SK-N-MC (cell line): ENCODE data around the gene ARPC4.

Source experiments
- DNase-seq: peaks from one replicate; pipeline ENCODE4 v3.0.0-alpha.2; 2011; ENCODE audit warnings: low read depth, low spot score
- H3K27ac ChIP-seq: fragments of 200-600 bp; sonication (generic); 2 replicates; pipeline ENCODE4 v1.5.1; 2016; ENCODE audit warnings: mixed run types
- H3K36me3 ChIP-seq: fragments of 200-600 bp; sonication (generic); 2 replicates; pipeline ENCODE4 v1.6.1; 2017; ENCODE audit warnings: antibody characterized with exemption, low read length, mixed read lengths; ENCODE audit not compliant: insufficient read depth
- H3K4me3 ChIP-seq: fragments of 200-600 bp; sonication (generic); 2 replicates; pipeline ENCODE4 v1.5.1; 2016
- H3K9ac ChIP-seq: fragments of 200-600 bp; sonication (generic); 2 replicates; pipeline ENCODE4 v1.8.0; 2017; ENCODE audit warnings: mixed run types, mixed read lengths; ENCODE audit not compliant: insufficient read length
- H3K9me3 ChIP-seq: fragments of 200-600 bp; sonication (generic); 2 replicates; pipeline ENCODE4 v1.6.1; 2017; ENCODE audit warnings: low read depth, mild to moderate bottlenecking, antibody characterized with exemption, low read length, moderate library complexity, mixed read lengths
- EZH2 ChIP-seq: fragments of 200-600 bp; sonication (generic); IDR thresholded peaks from one replicate; pipeline ENCODE4 v1.6.1; 2017; ENCODE audit warnings: antibody characterized with exemption
- FOXP2 ChIP-seq: optimal IDR thresholded peaks from 2 replicates; pipeline ENCODE3; 2011; ENCODE audit warnings: mild to moderate bottlenecking, moderate library complexity; ENCODE audit not compliant: insufficient read depth; ENCODE audit errors: extremely low read length, control extremely low read depth
- POLR2AphosphoS5 ChIP-seq: IDR thresholded peaks from 2 replicates; pipeline ENCODE4 v1.6.1; 2012; ENCODE audit warnings: mild to moderate bottlenecking, low read depth, low read length, borderline replicate concordance

ARPC4 gene

DNA sequence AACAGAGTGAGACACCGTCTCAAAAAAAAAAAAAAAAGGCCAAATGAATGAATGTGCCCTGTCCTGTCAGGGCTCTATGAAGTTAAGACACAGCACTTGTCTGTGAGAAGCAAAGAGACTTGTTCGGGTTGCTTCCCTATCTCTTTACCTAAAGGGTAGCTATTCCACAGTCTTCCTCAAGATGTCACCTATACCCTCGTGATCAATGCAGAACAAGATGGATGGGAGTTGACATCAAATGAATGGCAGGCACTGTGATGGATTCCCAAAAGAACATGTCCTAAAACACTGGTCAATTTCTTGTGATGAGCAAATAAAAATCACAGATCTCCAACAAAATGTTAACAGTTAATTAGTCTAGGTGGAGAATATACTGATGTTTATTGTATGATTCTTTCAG, 10.1 kb upstream of the ARPC4 start:
- Histone ChIP-seq H3K27ac (no peak overlapping the region), H3K9ac (no peak overlapping the region), H3K9me3 (no peaks in the 10 kb centered on the region), H3K36me3 (no peaks in the 10 kb centered on the region), H3K4me3 (no peak overlapping the region)
- TF ChIP-seq EZH2 (no peak), POLR2AphosphoS5 (no peak), FOXP2 (no peak)
- no peak for DNase-seq

DNA sequence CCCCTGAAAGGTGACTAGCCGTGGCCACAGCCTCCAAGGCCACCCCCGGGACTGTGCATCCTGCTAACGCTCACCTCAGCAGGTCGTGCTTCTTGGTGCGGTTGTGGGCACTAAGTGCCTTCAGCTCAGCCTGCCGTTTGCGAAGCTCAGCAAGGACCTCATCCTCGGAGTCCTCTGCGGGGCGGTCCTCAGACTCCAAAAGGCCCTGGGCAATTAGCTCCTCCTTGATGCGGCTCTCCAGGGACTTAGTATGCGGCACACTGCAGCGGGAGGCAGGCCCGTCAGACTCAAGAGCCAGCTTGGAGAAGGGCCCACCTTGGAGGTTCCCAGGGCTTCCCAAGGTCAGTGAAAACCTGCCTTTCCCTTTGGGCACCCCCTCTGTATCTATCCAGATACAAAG, 8.9 kb upstream of the ARPC4 start:
- DNase-seq: no peak
- no peak for TF ChIP-seq POLR2AphosphoS5
- no peak for TF ChIP-seq EZH2
- TF ChIP-seq FOXP2: no peak
- H3K9ac ChIP-seq: no peak overlapping the region
- H3K36me3 ChIP-seq: no peaks in the 10 kb centered on the region
- no peak overlapping the region for H3K4me3 ChIP-seq
- H3K9me3 ChIP-seq: no peaks in the 10 kb centered on the region
- H3K27ac ChIP-seq: no peak overlapping the region

DNA sequence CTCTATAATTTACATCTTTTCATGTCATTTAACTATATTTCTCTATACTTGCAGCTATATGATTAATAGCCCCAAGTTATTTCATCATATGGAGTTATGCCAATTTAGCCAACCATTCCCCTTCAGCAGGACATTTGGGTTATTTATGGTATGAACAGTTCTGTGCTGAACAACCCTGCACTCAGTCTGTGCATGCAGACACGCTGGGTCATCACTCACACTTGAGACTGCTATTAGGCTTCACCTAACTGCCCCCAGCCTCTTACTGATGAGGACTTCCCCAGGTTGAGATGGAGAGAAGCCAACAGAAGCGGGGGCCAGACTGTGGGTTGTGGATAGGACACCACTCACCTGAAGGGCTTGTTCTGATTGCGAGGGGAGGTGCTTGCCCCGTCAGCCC, 7.9 kb upstream of the ARPC4 start:
- TF ChIP-seq FOXP2: no peak
- no peak for TF ChIP-seq POLR2AphosphoS5
- TF ChIP-seq EZH2: no peak
- no peaks in the 10 kb centered on the region for H3K36me3 ChIP-seq
- H3K9me3 ChIP-seq: no peaks in the 10 kb centered on the region
- H3K27ac ChIP-seq: no peak overlapping the region
- H3K4me3 ChIP-seq: no peak overlapping the region
- DNase-seq: no peak
- no peak overlapping the region for H3K9ac ChIP-seq

DNA sequence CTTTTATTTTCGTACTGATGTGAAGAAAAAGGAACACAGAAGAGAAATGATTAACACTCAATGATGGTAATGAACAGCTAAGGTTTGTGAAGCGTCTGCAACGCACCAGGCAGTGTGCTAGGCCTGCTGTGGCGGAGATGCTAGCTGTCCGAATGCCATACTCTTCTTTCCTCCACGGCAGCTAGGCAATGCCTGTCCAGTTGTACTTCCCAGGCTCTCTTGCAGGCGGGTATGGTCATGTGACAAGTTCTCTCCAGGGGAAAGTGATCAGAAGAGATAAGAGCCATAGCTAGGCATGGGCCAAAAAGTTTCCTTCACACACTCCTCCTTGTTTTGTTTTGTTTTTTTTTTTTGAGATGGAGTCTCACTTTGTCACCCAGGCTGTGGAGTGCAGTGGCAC, 7.3 kb upstream of the ARPC4 start:
- no peak overlapping the region for H3K27ac ChIP-seq
- no peak for DNase-seq
- no peaks in the 10 kb centered on the region for H3K36me3 ChIP-seq
- H3K4me3 ChIP-seq: no peak overlapping the region
- H3K9ac ChIP-seq: no peak overlapping the region
- TF ChIP-seq FOXP2 (no peak), POLR2AphosphoS5 (no peak), EZH2 (no peak)
- no peaks in the 10 kb centered on the region for H3K9me3 ChIP-seq

DNA sequence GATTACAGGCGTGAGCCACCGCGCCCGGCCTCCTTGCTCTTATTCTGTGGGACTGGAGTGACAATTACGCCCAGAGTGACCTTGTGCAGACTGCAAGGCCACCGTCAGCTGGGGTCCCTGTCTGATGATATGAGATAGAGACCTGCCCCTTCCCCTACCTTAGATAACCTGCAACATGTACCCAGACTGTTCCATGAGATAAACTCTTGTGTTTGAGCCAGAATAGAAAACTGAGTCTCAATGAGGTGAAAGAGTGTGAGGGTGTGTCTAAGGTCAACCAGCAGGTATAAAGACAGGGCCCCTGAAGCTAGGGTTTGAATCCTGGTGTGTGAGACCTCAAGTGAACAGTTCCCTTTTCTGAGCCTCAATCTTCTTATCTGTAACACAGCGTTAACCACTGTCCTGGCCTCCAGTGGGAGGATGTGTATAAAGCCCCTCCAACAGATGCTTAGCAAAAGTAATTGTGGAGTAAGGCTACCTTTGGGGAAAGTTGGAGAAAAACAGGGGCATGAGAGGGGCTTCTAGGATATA, 6.6 kb upstream of the ARPC4 start:
- Histone ChIP-seq H3K9me3 (no peaks in the 10 kb centered on the region), H3K4me3 (no peak overlapping the region), H3K36me3 (no peaks in the 10 kb centered on the region), H3K9ac (no peak overlapping the region), H3K27ac (no peak overlapping the region)
- no peak for DNase-seq
- no peak for TF ChIP-seq POLR2AphosphoS5
- TF ChIP-seq FOXP2: no peak
- TF ChIP-seq EZH2: no peak

DNA sequence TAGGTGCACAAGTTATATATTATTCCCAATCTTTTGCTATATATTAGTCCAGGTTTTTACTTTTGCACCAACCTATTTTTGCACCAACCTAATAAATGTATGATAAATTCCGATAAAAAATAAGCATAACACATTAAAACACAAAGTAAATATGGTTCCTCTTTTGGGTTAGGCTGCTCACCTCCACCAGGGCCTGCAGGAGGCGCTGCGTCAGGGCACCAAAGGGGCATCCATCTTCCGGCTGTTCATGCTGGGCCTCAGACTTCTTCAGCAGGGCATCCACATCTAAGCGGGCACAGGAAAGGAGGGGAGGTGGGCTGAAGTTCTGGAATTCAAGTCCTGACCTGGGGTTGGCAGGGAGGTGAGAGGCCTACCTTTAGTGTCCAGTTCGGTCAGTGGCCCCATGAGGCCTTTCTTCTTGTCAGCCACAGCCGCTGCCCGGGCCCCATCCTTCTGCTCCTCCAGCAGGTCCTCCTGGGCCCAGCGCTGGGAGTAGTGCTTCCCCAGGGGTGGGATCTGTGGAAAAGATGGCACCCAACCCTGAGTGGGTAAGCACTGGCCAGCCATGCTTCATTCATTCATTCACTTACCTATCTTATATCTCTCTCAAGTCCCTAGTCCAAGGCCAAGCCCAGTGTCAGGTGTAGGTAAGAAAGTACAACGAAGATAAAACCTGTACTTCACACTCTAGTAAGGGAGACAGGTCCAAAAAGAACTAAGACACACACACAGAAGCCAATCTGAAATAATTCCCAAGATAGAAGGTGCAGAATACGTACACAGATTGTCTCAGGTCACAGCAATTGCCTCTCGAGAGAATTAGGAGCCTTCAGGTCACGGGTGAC, 5.8 kb upstream of the ARPC4 start:
- no peak for TF ChIP-seq EZH2
- TF ChIP-seq POLR2AphosphoS5: no peak
- no peak for TF ChIP-seq FOXP2
- H3K9ac ChIP-seq: no peak overlapping the region
- no peak overlapping the region for H3K27ac ChIP-seq
- H3K9me3 ChIP-seq: no peaks in the 10 kb centered on the region
- H3K4me3 ChIP-seq: no peak overlapping the region
- no peaks in the 10 kb centered on the region for H3K36me3 ChIP-seq
- DNase-seq: no peak

DNA sequence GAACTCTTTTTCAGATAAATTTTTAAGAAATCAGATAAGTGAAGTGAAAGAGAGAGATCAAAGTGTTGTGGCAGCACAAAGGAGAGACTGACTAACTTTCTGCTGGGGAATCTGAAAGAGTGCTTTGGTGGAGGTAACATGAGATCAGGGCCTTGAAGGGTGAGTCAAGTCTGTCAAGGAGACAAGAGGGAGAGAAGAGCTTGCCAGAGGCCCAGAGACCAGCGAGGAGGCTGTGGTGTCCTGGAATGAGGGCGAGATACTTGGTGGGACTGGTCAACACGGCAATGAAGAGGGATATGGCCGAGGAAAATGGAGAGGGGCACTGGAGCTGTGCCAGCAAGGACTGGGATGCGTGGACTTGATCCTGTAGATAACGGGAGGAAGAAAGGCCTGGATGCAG, 5.2 kb upstream of the ARPC4 start:
- TF ChIP-seq POLR2AphosphoS5 (no peak), FOXP2 (no peak), EZH2 (no peak)

DNA sequence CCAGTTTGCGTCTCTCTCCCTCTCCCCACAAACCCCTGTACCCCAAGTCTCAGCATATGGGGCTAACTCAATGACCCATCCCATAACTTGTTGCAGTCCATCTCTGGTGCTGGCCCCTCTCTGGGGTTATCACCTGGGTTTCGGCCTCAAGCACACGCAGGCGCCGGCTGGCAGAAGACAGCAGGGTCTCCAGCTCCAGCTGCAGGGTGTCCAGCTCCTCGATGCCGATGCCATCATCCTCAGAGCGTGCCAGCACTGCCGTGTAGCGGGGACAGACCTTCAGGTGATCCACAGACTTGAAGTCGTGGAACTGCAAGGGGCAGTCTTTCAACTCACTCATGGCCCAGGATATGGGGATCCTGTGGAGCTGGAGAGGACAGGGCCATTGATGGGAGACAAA, 1.8 kb upstream of the ARPC4 start:
- no peak overlapping the region for H3K4me3 ChIP-seq

More for the DNA sequence above, 5.2 kb upstream of the ARPC4 start:
- no peaks in the 10 kb centered on the region for H3K9me3 ChIP-seq
- DNase-seq: no peak
- H3K9ac ChIP-seq: no peak overlapping the region
- H3K36me3 ChIP-seq: no peaks in the 10 kb centered on the region
- H3K27ac ChIP-seq: no peak overlapping the region
- no peak overlapping the region for H3K4me3 ChIP-seq

DNA sequence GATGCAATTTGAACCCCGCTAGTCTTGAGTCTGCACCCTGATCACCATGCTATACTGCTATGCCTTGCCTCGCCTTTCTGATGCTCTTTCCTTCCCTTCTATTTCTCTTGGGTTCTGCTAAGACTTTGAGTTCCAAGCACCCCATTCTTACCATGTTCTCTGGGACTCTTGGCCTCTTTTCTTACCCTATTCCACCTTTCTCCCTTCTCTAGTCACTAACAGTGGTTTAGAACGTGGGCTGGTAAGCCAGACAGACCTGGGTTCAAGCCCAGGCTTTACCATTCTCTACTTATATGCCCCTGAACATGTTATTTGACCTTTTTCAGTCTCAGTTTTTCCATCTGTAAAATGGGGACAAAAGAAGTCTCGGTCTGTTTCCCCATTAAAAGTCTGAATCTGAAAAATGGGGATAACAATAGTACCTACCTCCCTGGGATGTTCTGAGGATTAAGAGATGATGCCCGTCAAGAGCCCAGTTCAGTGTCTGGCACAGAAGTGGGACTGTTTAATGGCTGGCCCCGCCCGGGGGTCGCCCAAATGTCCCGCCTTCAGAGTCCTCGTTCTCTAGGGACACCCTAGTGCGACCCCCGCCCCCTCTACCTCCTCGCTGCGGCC, 985 bp upstream of the ARPC4 start:
- TF ChIP-seq POLR2AphosphoS5 (no peak; the same call in 1 of the 2 replicates), FOXP2 (no peak)
- H3K9me3 ChIP-seq: no peaks in the 10 kb centered on the region
- H3K9ac ChIP-seq: peak overlapping the region; percentile 97
- DNase-seq: no peak
- H3K4me3 ChIP-seq: peak overlapping the region; percentile 84
- no peaks in the 10 kb centered on the region for H3K36me3 ChIP-seq
- peak overlapping the region; percentile 97 for H3K27ac ChIP-seq

More for the DNA sequence above, 1.8 kb upstream of the ARPC4 start:
- no peaks in the 10 kb centered on the region for H3K9me3 ChIP-seq
- no peak for DNase-seq
- H3K9ac ChIP-seq: no peak overlapping the region
- TF ChIP-seq EZH2 (no peak), FOXP2 (no peak), POLR2AphosphoS5 (no peak)
- no peak overlapping the region for H3K27ac ChIP-seq
- H3K36me3 ChIP-seq: no peaks in the 10 kb centered on the region
